DOHH2 (cell line): ENCODE measurements around the gene RAD51B.

Source experiments
- H3F3A ChIP-seq: fragments of 200-600 bp; sonication (generic), shearing (Covaris generic); 2 replicates; pipeline ENCODE4 v1.6.0; 2016; ENCODE audit warnings: antibody characterized with exemption, mild to moderate bottlenecking; ENCODE audit not compliant: control insufficient read depth, insufficient read depth
- H3K27ac ChIP-seq: fragments of 200-600 bp; sonication (generic); 2 replicates; pipeline ENCODE4 v1.5.1; 2014; ENCODE audit warnings: low read depth, mild to moderate bottlenecking, low read length, moderate library complexity
- H3K27me3 ChIP-seq: fragments of 200-600 bp; sonication (generic); 2 replicates; pipeline ENCODE4 v1.6.1; 2014; ENCODE audit warnings: mild to moderate bottlenecking, low read length, mixed read lengths; ENCODE audit not compliant: control insufficient read depth
- H3K36me3 ChIP-seq: fragments of 200-600 bp; sonication (generic); 2 replicates; pipeline ENCODE4 v1.6.1; 2014; ENCODE audit warnings: mild to moderate bottlenecking, low read length, moderate library complexity, mixed read lengths; ENCODE audit not compliant: control insufficient read depth
- H3K4me1 ChIP-seq: fragments of 200-600 bp; sonication (generic); 2 replicates; pipeline ENCODE4 v1.6.1; 2014; ENCODE audit warnings: mild to moderate bottlenecking, low read length, mixed read lengths; ENCODE audit not compliant: control insufficient read depth
- H3K4me2 ChIP-seq: fragments of 200-600 bp; sonication (generic); 2 replicates; pipeline ENCODE4 v1.6.0; 2014; ENCODE audit warnings: mild to moderate bottlenecking, low read length, moderate library complexity
- H3K4me3 ChIP-seq: fragments of 200-600 bp; sonication (generic); 2 replicates; pipeline ENCODE4 v1.5.1; 2014; ENCODE audit warnings: mild to moderate bottlenecking, low read length, mixed read lengths
- H3K79me2 ChIP-seq: fragments of 200-600 bp; sonication (generic); 2 replicates; pipeline ENCODE4 v1.6.1; 2014; ENCODE audit warnings: mild to moderate bottlenecking, low read length, mixed read lengths; ENCODE audit not compliant: control insufficient read depth
- H3K9me2 ChIP-seq: fragments of 200-600 bp; sonication (generic); replicated peaks from 2 replicates; pipeline ENCODE4 v1.6.1; 2014; ENCODE audit warnings: mild to moderate bottlenecking, low read length, mixed read lengths; ENCODE audit not compliant: control insufficient read depth
- H3K9me3 ChIP-seq: fragments of 200-600 bp; sonication (generic); 2 replicates; pipeline ENCODE4 v1.6.1; 2014; ENCODE audit warnings: antibody characterized with exemption, low read length, mixed read lengths; ENCODE audit not compliant: control insufficient read depth, insufficient read depth
- H4K20me1 ChIP-seq: fragments of 200-600 bp; sonication (generic); 2 replicates; pipeline ENCODE4 v1.6.0; 2014; ENCODE audit warnings: low read depth, mild to moderate bottlenecking, antibody characterized with exemption, low read length, moderate library complexity; ENCODE audit not compliant: control insufficient read depth, insufficient read depth
- CTCF ChIP-seq: fragments of 200-600 bp; sonication (generic); IDR thresholded peaks from one replicate; pipeline ENCODE4 v1.5.1; 2014; ENCODE audit warnings: antibody characterized with exemption, mild to moderate bottlenecking, low read depth, low read length; ENCODE audit not compliant: poor library complexity, severe bottlenecking
- EZH2phosphoT487 ChIP-seq: fragments of 200-600 bp; sonication (generic); IDR thresholded peaks from 2 replicates; pipeline ENCODE4 v1.6.1; 2017; ENCODE audit warnings: borderline replicate concordance, mild to moderate bottlenecking, antibody characterized with exemption, low read length, moderate library complexity, mixed read lengths

RAD51B gene

GRCh38 chr14:68145036-68145435 lies 325.5 kb downstream of the RAD51B start:
- Histone ChIP-seq H3K4me1 (no peaks in the 10 kb centered on the region), H3K36me3 (no peaks in the 10 kb centered on the region), H3K79me2 (no peaks in the 10 kb centered on the region), H3K27ac (no peak overlapping the region), H3K27me3 (no peaks in the 10 kb centered on the region), H4K20me1 (no peaks in the 10 kb centered on the region), H3K9me3 (peaks cover 5% of the 10 kb centered on the region; the same call in 1 of the 2 replicates), H3F3A (no peaks in the 10 kb centered on the region), H3K9me2 (no peaks in the 10 kb centered on the region), H3K4me2 (no peak overlapping the region), H3K4me3 (no peak overlapping the region)
- no peak for TF ChIP-seq CTCF
- TF ChIP-seq EZH2phosphoT487 = no peak

- Histone ChIP-seq H3K9me2 (no peaks in the 10 kb centered on the region), H3F3A (no peaks in the 10 kb centered on the region), H4K20me1 (no peaks in the 10 kb centered on the region), H3K4me3 (no peak overlapping the region), H3K4me2 (no peak overlapping the region), H3K9me3 (peaks cover 5% of the 10 kb centered on the region; the same call in 1 of the 2 replicates), H3K27me3 (no peaks in the 10 kb centered on the region), H3K79me2 (no peaks in the 10 kb centered on the region), H3K36me3 (no peaks in the 10 kb centered on the region), H3K27ac (no peak overlapping the region), H3K4me1 (no peaks in the 10 kb centered on the region)
- TF ChIP-seq CTCF = no peak
- no peak for TF ChIP-seq EZH2phosphoT487
These were observed 326.0 kb downstream of the RAD51B start for GRCh38 chr14:68145539-68145938.

- no peak overlapping the region for H3K4me3 ChIP-seq
- no peaks in the 10 kb centered on the region for H3K79me2 ChIP-seq
- H3K27me3 ChIP-seq = no peaks in the 10 kb centered on the region
- H4K20me1 ChIP-seq = no peaks in the 10 kb centered on the region
- no peak overlapping the region for H3K4me2 ChIP-seq
- H3K36me3 ChIP-seq = no peaks in the 10 kb centered on the region
- TF ChIP-seq CTCF (no peak), EZH2phosphoT487 (no peak)
- peaks cover 5% of the 10 kb centered on the region; the same call in 1 of the 2 replicates for H3K9me3 ChIP-seq
- no peak overlapping the region for H3K27ac ChIP-seq
- H3K4me1 ChIP-seq = no peaks in the 10 kb centered on the region
- H3F3A ChIP-seq = no peaks in the 10 kb centered on the region
- H3K9me2 ChIP-seq = no peaks in the 10 kb centered on the region
These were observed 327.2 kb downstream of the RAD51B start for GRCh38 chr14:68146818-68147217.
